GM12801 (cell line): Measurements from ENCODE around the gene CDH23.

Experiments
- TF ChIP-seq, protein P1 (sequence below): IDR thresholded peaks from one replicate; pipeline ENCODE4 v1.5.1; 2011; ENCODE audit warnings: control low read depth; ENCODE audit not compliant: insufficient read length; ENCODE audit errors: extremely low read depth

CDH23 gene

DNA sequence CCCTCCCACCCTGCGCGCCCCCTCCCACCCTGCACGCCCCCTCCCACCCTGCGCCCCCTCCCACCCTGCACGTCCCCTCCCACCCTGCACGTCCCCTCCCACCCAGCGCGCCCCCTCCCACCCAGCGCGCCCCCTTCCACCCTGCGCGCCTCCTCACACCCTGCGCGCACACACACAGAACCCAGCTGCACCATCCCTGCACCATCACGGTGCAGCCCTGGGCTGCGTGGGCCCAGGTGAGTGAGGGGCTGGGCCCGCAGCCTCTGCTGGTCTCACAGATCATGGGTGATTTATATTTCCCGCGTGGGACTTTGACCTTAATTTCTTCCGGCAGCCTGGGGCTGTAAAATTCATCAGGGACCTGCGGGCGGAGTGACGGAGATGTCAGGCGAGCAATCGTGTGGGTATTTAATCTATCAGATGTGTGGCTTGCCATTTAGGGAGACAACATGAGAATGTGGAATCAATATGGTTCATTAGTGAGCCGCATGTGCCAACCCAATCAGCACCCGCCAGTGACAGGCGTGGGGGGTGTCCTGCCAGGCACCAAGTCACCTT lies 265.1 kb downstream of the CDH23 start:
- TF ChIP-seq, protein P1, sequence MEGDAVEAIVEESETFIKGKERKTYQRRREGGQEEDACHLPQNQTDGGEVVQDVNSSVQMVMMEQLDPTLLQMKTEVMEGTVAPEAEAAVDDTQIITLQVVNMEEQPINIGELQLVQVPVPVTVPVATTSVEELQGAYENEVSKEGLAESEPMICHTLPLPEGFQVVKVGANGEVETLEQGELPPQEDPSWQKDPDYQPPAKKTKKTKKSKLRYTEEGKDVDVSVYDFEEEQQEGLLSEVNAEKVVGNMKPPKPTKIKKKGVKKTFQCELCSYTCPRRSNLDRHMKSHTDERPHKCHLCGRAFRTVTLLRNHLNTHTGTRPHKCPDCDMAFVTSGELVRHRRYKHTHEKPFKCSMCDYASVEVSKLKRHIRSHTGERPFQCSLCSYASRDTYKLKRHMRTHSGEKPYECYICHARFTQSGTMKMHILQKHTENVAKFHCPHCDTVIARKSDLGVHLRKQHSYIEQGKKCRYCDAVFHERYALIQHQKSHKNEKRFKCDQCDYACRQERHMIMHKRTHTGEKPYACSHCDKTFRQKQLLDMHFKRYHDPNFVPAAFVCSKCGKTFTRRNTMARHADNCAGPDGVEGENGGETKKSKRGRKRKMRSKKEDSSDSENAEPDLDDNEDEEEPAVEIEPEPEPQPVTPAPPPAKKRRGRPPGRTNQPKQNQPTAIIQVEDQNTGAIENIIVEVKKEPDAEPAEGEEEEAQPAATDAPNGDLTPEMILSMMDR = no peak

DNA sequence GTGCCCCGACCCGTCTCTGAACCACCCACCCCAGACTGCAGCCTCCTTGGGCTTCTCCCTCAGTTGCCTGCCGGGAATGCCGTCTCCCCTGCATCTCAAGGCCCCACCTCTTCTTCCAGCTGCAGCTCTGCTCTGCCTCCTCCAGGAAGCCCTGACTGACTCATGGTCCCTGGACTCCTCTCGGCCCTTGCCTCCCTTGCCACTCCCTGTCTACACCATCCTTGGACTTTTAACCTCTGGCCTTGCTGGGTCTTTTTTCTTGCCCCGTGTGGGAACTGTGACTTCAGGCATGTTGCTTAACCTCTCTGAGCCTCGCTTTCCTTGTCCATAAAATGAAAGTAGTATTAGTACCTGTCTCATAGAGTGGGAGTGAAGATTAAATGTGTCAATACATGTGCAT lies 266.6 kb downstream of the CDH23 start:
- TF ChIP-seq, protein P1 = no peak

DNA sequence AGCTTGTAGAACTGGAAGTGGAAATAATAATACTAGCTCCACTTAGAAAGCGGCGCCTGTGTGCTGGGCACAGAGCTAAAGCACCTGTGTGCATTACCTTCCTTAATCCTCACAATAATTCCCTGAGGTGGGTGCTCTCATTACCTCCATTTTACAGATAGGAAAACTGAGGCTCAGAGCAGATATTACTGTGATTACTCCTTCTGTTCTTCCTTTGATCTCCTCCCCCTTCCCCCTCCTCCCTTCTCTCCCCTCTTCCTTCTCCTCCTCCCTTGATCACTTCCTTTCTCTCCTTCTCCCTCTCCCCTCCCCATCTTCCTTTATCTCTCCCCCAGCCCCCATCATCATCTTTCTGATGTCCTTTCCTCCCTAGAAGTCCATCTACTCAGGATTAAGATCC lies 267.9 kb downstream of the CDH23 start:
- TF ChIP-seq, protein P1 = no peak

DNA sequence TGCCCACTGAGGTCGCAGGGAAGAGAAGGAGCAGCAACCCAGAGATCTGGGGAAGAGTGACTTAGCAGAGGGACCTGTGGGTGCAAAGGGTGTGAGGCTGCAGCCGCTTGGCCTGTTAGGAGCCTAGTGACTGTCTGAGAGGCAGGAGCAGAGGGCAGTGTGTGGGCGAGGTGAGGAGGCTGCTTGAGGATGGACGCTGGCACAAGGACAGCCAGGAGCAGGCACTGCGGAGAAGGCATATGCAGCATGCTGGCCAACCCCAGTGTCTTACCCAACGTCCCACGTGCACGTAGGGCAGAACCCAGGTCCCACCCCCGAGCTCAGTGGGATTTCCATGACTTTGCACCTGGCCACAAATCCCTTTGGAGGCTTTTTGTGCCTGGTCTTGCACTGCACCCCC lies 268.7 kb downstream of the CDH23 start:
- TF ChIP-seq, protein P1 = no peak

DNA sequence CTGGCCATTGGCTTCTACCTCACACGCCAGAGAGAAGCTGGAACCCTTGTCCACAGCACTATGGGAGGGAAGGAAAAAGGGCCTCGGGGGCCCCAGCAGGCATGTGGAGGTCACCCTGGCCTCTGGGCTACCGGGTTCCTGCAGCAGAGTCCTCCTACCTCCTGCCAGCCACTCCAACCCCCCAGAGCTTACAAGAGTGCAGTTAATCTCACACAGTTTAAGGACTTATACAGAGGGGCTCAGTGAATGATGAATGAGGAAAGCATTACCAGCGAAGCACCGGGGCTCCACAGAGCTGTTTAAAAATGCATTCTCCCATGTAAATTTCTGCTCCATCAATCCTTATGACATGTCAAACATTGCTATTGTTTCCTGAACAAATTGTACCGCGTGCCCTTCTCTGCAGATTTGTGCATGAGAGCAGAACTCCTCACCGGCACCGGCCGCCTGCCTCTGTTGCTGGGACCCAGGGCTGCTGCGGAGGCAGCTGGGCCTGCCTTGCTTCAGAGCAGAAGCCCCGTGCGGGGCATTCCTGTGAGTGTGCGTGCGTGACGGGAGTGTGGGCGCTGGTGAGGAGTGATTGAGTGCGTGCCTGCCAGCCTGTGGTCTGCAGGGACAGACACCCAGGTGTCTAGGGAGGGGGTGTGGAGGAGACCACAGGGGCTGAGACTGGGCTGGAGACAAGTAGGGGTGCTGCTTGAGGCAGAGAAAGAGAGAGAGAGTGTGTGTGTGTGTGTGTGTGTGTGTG lies 270.1 kb downstream of the CDH23 start:
- TF ChIP-seq, protein P1 = no peak

DNA sequence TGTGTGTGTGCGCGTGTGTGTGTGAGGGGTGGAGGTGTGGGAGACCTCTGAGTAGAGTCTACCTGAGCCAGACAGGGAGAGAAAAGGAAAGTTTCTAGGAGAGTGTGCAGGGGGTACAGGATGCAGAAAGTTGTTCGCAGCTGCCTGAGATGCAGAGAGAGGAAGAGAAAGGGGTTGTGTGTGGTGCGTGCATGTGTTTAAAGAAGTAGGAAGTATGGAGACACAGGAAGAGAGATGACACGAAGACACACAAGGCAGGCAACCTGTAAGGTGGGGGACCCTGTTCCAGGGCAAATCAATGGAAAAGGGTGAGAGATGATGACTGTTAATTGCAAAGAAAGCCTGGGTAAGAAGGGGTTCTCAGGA lies 270.6 kb downstream of the CDH23 start:
- TF ChIP-seq, protein P1 = no peak

DNA sequence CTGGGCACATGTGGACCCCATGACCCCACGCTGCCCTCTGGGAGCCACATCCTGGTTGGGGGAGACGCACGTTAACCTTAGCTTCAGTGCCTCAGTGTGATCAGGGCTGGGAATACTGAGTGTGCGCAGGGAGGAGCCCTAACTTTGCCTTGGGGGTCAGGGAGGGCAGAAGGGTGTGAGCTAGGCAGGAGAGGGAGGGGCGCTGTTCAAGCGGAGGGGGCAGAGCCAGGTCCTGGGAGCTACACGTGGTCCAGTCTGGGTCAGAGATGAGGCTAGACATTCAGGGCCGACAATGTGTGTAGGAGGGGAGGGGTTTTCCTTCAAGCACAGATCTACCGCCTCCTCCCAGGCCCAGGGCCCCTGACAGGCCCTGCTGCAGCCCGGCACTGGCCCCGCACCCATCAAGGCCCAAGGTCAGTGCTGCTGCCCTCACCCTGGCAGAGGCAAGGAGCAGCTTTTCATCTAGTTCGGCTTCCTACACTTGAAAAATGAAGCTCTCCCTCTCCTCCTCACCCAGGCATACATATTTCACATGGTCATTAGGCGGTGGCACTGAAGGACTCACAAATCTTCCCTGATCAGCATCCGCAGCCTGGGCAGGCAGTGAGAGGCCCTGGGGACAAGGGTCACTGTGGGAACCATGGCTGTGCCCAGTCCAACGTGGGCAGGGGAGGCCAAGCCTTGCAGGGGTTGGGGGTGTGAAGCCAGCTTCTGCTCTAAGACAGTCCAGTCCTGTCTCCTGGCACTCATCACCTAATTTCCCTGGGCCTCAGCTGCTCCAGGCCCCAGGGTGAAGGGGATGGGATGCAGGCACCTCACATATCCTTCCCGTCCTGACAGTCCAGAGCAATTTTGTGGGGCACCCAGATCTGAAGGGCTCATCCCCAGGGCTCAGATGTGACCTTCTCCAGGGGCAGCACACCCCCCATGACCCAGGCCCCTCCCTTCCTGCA lies 275.6 kb downstream of the CDH23 start:
- TF ChIP-seq, protein P1 = no peak
